ENCODE results near the gene CCR6. TPM values are rescaled to one million over a fixed set of nuclear protein-coding genes. Genes with fewer than 3 reads are reported as not detected.

Gene CCR6
- total RNA-seq, 1 experiment from 2014 or later, result not detected

DNA sequence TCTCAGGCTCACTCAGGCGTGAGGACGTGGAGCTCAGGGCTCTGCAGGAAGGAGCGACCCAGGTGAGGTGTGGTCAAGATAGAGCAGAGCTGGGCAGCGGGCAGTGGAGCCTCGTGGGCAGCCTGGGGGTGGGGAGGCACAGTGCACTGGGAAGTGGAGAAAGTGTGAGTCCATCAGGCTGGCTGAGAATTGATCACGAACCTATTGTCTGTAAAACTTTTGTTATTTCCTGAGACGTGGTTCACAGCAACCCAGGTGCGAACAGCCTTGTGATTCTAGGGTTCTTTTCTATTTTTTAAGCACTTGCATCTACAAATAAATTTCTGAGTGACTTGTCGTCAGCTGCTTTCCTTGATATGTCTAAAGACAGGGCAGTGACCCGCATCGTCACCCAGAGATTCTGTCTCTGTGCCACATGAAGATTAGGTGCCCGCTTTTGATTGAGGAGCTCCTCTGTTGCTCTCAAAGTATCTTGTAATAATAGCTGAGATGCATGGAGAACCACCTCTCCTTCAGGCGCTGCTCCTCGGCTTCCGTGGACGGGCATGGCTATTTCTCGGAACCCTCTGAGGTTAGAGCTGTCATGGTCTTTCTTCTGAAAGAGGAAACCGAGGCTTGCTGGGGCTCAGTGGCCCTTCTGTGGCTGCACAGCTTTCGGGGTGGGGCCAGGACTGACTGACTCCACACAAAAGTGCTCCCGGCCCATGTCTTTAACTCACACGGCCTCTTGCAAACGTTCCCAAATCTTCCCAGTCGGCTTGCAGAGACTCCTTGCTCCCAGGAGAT lies 662 bp upstream of the CCR6 start:
- H2BK120ac ChIP-seq (ENCODE audit: low read depth, low read length, poor library complexity, severe bottlenecking), result no peak overlapping the region

More for the DNA sequence above, 662 bp upstream of the CCR6 start:
- no peaks in the 10 kb centered on the region for H3K23me2 ChIP-seq (ENCODE audit: insufficient read length, low read depth, low read length, poor library complexity, severe bottlenecking)
- no CpG with 5 or more reads among the region's 23 CpGs for WGBS (ENCODE audit: extremely low coverage, insufficient read length, low lambda C conversion rate)
- no peak overlapping the region for H2AFZ ChIP-seq (ENCODE audit: low read length)
- no peak overlapping the region for H2BK12ac ChIP-seq (ENCODE audit: insufficient read length, low read depth, low read length)
- H3K36me3 Mint-ChIP-seq (ENCODE audit: insufficient read depth in 1 of 3, low read depth in 3 of 3), result peaks cover 0 to 12% (median 5%) of the 10 kb centered on the region in 3 experiments; a peak in 5 of 7 replicates
- DNase-seq, result no peak
- H3K4ac ChIP-seq (ENCODE audit: low read depth, low read length), result no peak overlapping the region
- no peak overlapping the region for H3K18ac ChIP-seq (ENCODE audit: insufficient read length, low read depth, low read length)
- no peak overlapping the region for H3K56ac ChIP-seq (ENCODE audit: insufficient read length, low read depth, low read length)
- no peak overlapping the region for H2AK5ac ChIP-seq (ENCODE audit: insufficient read length, low read length)
- no peaks in the 10 kb centered on the region for H3K79me2 ChIP-seq (ENCODE audit: insufficient read depth, low read length)
- H3K14ac ChIP-seq (ENCODE audit: insufficient read depth, low read length), result no peak overlapping the region
- no peak overlapping the region for H4K5ac ChIP-seq (ENCODE audit: insufficient read length, low read depth, low read length)
- no peak overlapping the region for H3K4me3 Mint-ChIP-seq
- H2BK5ac ChIP-seq (ENCODE audit: insufficient read length, low read length), result no peak overlapping the region
- no peak overlapping the region for H3K27ac ChIP-seq (ENCODE audit: insufficient read length, low read depth, low read length)
- no peaks in the 10 kb centered on the region for H3K4me1 ChIP-seq (ENCODE audit: insufficient read depth, low read length)
- H3K4me1 Mint-ChIP-seq, result peaks cover 6 to 9% of the 10 kb centered on the region in 2 experiments
- no peak overlapping the region; a peak in 1 of 7 replicates for H3K27ac Mint-ChIP-seq
- no peak overlapping the region for H3T11ph ChIP-seq (ENCODE audit: low read length)
- H3K9me3 ChIP-seq (ENCODE audit: control insufficient read depth, low read depth, low read length), result no peaks in the 10 kb centered on the region
- no peaks in the 10 kb centered on the region for H3K27me3 ChIP-seq (ENCODE audit: insufficient read depth, low read length)
- H4K91ac ChIP-seq (ENCODE audit: insufficient read length, low read depth, low read length), result no peak overlapping the region
- H2BK20ac ChIP-seq (ENCODE audit: low read depth, low read length, poor library complexity, severe bottlenecking), result no peak overlapping the region
- no peak overlapping the region for H2BK15ac ChIP-seq (ENCODE audit: low read depth, low read length)
- peaks cover 5 to 14% of the 10 kb centered on the region in 2 experiments; a peak in 4 of 5 replicates for H3K9me3 Mint-ChIP-seq
- peaks cover 11% of the 10 kb centered on the region for H3K27me3 Mint-ChIP-seq (ENCODE audit: low read depth)
- no peak overlapping the region for H4K8ac ChIP-seq (replicated peaks; ENCODE audit: insufficient read length, low read depth, low read length)
- TF ChIP-seq, protein P1, sequence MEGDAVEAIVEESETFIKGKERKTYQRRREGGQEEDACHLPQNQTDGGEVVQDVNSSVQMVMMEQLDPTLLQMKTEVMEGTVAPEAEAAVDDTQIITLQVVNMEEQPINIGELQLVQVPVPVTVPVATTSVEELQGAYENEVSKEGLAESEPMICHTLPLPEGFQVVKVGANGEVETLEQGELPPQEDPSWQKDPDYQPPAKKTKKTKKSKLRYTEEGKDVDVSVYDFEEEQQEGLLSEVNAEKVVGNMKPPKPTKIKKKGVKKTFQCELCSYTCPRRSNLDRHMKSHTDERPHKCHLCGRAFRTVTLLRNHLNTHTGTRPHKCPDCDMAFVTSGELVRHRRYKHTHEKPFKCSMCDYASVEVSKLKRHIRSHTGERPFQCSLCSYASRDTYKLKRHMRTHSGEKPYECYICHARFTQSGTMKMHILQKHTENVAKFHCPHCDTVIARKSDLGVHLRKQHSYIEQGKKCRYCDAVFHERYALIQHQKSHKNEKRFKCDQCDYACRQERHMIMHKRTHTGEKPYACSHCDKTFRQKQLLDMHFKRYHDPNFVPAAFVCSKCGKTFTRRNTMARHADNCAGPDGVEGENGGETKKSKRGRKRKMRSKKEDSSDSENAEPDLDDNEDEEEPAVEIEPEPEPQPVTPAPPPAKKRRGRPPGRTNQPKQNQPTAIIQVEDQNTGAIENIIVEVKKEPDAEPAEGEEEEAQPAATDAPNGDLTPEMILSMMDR (conservative IDR thresholded peaks at IDR 0.05), result no peak
- no peak overlapping the region for H3K9ac ChIP-seq (ENCODE audit: extremely low read depth, insufficient read length, low read length)
- no peak overlapping the region for H3K23ac ChIP-seq (ENCODE audit: insufficient read length, low read depth, low read length)
- no peaks in the 10 kb centered on the region for H3K79me1 ChIP-seq (ENCODE audit: insufficient read depth, low read depth, low read length, poor library complexity, severe bottlenecking)
- H3K4me2 ChIP-seq (ENCODE audit: insufficient read depth, insufficient read length, low read length), result no peak overlapping the region
- no peaks in the 10 kb centered on the region for H4K20me1 ChIP-seq (ENCODE audit: control insufficient read depth, insufficient read depth, insufficient read length)
